ENCODE measurements around the gene ADGRV1.

ADGRV1 gene

DNA sequence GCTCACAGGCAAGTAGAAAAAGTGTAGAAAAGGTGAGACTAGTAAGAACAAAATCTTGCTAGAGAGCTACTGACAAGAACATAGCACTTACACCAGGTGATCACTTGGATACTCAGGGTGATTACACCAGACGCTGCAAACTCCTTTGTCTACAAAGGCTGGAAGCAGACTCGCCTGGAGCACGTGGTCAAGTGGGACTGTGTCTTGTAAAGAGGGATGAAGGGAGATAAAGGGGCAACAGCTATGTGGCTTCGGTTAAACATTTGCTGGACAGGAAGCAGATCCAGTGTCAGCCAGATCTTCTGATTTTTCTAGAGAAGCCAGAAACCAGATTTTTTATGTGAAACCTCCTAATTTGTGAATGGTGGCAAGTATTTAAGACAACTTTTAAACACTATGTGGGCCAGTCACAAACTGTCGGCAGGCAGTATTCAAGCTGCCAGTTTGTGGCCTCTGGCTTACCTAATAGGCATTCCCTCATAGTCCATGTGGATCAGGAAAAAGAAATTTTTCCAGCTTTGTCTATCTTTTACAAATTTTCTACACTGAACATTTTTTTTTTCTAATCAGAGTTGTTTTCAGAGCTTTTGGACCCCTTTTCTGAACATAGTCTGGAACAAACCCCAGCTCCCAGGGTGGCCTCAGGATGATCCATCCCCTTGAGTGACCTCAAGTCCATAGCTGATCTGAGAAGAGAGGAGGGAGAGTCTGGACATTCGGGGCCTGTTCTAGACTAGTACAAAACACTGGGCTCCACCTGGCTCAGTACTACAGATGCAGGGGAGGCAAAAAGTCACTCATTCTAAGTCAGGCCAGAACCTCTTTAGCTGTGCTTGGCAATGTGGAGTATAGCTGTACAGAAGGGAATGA, 561.6 kb downstream of the ADGRV1 start:
- TF ChIP-seq GATA2 (IDR thresholded peaks at IDR 0.05; ENCODE audit: low read depth, low read length) (no peak), GATA3 (IDR thresholded peaks at IDR 0.05; ENCODE audit: low read depth, low read length) (no peak)

DNA sequence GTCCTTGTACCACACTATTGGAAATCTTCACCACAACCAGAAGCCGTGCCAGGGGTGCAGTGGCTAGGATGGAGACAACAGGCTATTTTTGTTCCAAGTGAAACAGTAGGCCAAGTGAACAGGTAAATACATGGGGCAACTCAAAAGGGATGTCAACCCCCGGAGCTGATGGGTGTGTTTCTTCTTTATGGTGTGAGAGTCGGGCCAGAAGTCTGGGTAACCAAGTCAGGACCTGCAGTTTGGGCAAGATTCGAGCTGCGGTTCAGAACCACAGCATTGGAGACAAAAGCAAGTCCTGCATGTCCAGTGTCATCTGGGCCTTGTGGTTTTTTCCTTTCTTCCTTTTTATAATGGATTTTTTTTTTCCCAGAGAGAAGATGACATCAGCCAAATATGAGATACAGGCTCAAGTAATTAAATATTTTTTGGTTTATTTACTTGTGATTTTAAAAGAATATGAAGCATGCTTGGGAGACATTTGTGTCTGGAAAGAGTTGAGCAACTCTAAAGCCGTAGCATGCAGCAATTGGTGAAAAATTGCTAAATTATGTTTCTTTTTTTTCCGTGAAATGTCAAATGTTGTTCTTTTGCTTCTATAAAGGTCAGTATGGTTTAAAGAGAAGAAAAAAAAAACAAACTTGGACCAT, 562.9 kb downstream of the ADGRV1 start:
- TF ChIP-seq GATA2 (IDR thresholded peaks at IDR 0.05; ENCODE audit: low read depth, low read length), result no peak
- no peak for TF ChIP-seq GATA3 (IDR thresholded peaks at IDR 0.05; ENCODE audit: low read depth, low read length)

- TF ChIP-seq GATA2 (IDR thresholded peaks at IDR 0.05; ENCODE audit: low read depth, low read length) (no peak), GATA3 (IDR thresholded peaks at IDR 0.05; ENCODE audit: low read depth, low read length) (no peak)
Measured at GRCh38 chr5:91122651-91123050, 564.1 kb downstream of the ADGRV1 start.

DNA sequence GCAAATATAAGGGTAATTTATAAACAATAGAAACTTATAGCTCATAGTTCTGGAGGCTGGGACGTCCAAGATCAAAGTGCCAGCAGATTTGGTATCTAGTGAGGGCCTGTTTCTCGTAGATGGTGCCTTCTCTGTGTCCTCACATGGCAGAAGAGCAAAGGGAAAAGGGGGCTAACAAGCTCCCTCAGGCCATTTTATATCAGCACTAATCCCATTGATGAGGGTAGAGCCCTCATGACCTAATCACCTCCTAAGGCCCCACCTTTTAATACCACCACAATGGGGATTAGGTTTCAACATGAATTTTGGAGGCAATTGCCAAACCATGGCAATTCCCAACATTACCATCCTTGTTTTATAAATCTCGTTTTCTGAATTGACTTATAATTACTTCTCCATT, 564.7 kb downstream of the ADGRV1 start:
- TF ChIP-seq GATA2 (IDR thresholded peaks at IDR 0.05; ENCODE audit: low read depth, low read length) (no peak), GATA3 (IDR thresholded peaks at IDR 0.05; ENCODE audit: low read depth, low read length) (no peak)

DNA sequence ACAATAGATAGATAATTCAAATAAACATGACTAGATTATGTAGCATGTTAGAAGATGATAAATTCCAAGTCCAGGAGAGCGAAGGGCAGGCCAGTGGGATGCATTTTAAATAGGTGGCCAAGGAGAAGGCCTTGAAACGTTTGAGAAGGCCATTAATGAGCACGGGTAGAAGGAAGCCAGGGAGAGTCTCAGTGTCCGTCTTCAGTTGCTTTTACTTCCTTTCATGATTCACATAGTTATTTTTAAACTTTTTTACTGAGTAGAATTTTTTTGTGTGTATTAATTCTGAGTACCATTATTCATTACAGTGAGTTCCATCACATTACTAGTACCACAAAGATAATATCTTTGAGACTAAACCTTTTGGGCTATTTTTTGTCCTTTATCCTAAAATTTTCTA, 565.3 kb downstream of the ADGRV1 start:
- TF ChIP-seq GATA3 (IDR thresholded peaks at IDR 0.05; ENCODE audit: low read depth, low read length) (no peak), GATA2 (IDR thresholded peaks at IDR 0.05; ENCODE audit: low read depth, low read length) (no peak)

GRCh38 chr5:91125916-91126315, 567.3 kb downstream of the ADGRV1 start:
- TF ChIP-seq GATA2 (IDR thresholded peaks at IDR 0.05; ENCODE audit: low read depth, low read length) (no peak), GATA3 (IDR thresholded peaks at IDR 0.05; ENCODE audit: low read depth, low read length) (no peak)

GRCh38 chr5:91126448-91126847, 567.9 kb downstream of the ADGRV1 start:
- no peak for TF ChIP-seq GATA3 (IDR thresholded peaks at IDR 0.05; ENCODE audit: low read depth, low read length)
- TF ChIP-seq GATA2 (IDR thresholded peaks at IDR 0.05; ENCODE audit: low read depth, low read length), result no peak

DNA sequence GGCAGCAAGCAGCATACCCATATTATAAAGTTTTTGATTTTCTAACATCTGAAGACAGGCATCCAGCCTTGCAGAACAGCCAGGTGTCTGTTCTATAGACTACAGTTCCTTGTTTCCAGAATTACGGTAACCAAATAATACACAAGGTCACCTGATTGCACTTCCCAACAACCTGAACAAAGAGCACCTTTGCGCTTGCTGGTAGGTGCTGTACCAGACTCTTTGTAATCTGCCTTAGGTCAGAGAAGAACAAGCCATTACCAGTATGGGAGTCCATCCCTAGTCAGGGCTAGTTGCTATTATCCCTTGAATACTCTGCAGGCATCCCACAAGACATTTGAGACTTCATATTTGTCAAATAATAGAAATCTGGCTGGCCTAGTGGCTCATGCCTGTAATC, 568.3 kb downstream of the ADGRV1 start:
- TF ChIP-seq GATA3 (IDR thresholded peaks at IDR 0.05; ENCODE audit: low read depth, low read length) (no peak), GATA2 (IDR thresholded peaks at IDR 0.05; ENCODE audit: low read depth, low read length) (no peak)

DNA sequence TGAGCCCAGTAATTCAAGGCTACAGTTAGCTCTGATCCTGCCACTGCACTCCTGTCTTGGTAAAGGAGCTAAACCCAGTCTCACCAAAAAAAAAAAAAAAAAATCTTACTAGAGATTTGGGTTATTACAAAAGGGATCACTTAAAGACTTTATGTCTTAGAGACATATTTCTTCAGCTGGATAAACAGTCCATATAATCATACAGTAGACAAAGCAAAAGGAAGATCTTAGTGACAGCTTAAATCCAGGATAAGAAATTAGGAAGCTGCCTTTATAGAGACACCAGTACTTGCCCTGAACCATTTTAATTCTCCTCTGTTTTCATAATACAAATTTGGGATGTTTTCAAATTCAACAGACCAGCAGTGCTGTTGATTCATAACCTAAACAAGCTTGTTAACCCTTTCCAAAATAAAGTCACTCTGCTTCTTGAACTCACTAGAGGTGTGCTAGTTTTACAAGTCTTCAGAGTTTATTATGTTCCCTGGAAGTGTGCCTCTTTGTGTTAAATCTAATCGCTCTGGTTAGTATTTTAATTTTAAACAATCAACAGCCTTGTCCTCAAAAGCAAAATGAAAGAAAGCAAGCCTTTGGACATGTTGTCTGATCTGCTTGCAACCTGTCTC, 569.0 kb downstream of the ADGRV1 start:
- TF ChIP-seq GATA3 (IDR thresholded peaks at IDR 0.05; ENCODE audit: low read depth, low read length) (no peak), GATA2 (IDR thresholded peaks at IDR 0.05; ENCODE audit: low read depth, low read length) (no peak)

- TF ChIP-seq GATA3 (IDR thresholded peaks at IDR 0.05; ENCODE audit: low read depth, low read length) (no peak), GATA2 (IDR thresholded peaks at IDR 0.05; ENCODE audit: low read depth, low read length) (no peak)
Measured at GRCh38 chr5:91128604-91129003, 570.0 kb downstream of the ADGRV1 start.

DNA sequence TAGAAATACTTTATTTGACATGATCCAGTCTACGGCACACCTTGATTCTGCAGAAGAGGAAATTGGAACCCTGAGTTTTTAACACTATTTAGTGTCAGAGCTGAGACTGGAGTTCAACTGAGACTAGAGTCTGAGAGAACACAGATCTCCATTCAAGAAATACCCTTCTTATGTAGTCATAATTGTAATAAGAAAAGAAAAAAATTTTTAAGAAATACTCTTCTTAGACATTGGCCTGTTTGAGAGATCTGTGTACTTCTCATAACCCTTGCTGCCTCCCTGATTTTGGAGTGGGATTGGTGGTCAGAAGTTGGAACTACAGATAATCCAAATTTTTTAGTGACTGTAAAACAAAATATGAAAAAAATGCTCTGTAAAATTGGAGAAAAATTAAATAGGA, 571.2 kb downstream of the ADGRV1 start:
- TF ChIP-seq GATA2 (IDR thresholded peaks at IDR 0.05; ENCODE audit: low read depth, low read length) (no peak), GATA3 (IDR thresholded peaks at IDR 0.05; ENCODE audit: low read depth, low read length) (no peak)

DNA sequence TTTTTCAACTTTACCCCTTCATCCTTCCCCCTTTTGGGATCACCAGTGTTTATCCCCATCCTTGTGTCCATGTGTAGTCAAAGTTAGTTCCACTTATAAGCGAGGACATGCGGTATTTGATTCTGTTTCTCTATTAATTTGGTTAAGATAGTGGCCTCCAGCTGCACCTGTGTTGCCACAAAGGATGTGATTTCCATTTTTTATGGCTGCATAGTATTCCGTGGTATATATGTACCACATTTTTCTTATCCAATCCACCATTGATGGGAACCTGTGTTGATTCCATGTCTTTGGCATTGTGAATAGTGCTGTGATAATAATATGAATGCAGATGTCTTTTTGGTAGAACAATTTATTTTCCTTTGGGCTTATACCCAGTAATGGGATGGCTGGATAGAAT, 572.2 kb downstream of the ADGRV1 start:
- TF ChIP-seq GATA3 (IDR thresholded peaks at IDR 0.05; ENCODE audit: low read depth, low read length), result no peak
- no peak for TF ChIP-seq GATA2 (IDR thresholded peaks at IDR 0.05; ENCODE audit: low read depth, low read length)

DNA sequence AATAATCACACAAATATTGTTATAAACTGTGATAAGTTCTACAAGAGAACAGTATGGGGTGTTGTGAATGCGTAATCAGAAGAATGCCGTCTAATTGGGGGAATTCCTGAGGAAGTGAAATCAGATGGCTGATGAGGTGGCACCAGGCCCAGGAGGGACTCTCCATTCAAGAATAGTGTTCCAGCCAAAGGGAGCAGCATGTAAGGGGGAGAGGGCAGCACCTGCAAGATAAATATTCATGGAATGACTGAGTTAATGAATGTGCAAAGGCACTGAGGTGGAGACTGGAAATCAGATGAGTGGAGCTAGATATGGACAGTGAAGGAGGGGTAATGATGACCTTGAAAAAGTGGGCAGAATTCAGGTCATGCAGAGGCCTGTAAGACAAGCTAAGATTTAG, 574.0 kb downstream of the ADGRV1 start:
- no peak for TF ChIP-seq GATA3 (IDR thresholded peaks at IDR 0.05; ENCODE audit: low read depth, low read length)
- TF ChIP-seq GATA2 (IDR thresholded peaks at IDR 0.05; ENCODE audit: low read depth, low read length), result no peak

DNA sequence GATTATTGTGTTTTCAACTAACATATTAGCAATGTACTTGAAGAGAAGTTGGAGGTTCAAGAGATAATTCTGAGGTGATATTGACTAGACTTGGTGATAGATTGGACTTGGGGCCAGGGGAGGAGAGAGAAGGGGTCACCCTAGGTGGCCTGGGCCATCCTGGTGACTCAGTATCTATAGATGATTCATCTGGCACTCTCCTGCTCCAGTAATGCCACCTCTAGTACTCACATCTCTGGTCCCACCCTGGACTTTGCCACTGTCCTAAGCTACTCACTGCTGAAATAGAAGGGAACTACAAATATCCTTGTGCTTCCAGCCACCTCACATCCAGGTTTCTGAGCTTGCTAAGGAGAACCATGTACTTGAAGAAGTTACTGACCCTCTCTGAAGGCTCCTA, 574.6 kb downstream of the ADGRV1 start:
- TF ChIP-seq GATA2 (IDR thresholded peaks at IDR 0.05; ENCODE audit: low read depth, low read length) (no peak), GATA3 (IDR thresholded peaks at IDR 0.05; ENCODE audit: low read depth, low read length) (no peak)
